Dedifferentiated amniotic fluid mesenchymal stem cell (primary cell): ENCODE measurements around the gene ATP9B.

Experiments
- DNase-seq: peaks from one replicate; pipeline ENCODE4 v3.0.0-alpha.2; 2016; ENCODE audit errors: extremely low spot score

The ATP9B gene

GRCh38 chr18:79380816-79381806, 311.9 kb downstream of the ATP9B start:
- no peak for DNase-seq

- no peak for DNase-seq
Measured at GRCh38 chr18:79381811-79382311, 312.7 kb downstream of the ATP9B start.

GRCh38 chr18:79382681-79383387, 313.6 kb downstream of the ATP9B start:
- no peak for DNase-seq

- DNase-seq, result no peak
Measured at GRCh38 chr18:79383388-79384056, 314.3 kb downstream of the ATP9B start.

GRCh38 chr18:79384151-79384807, 315.1 kb downstream of the ATP9B start:
- DNase-seq, result no peak

GRCh38 chr18:79384834-79385233, 315.6 kb downstream of the ATP9B start:
- no peak for DNase-seq

GRCh38 chr18:79385326-79385707, 316.1 kb downstream of the ATP9B start:
- DNase-seq, result no peak

GRCh38 chr18:79385708-79386341, 316.6 kb downstream of the ATP9B start:
- no peak for DNase-seq

GRCh38 chr18:79386547-79386946, 317.4 kb downstream of the ATP9B start:
- DNase-seq, result no peak

GRCh38 chr18:79387214-79387613, 318.0 kb downstream of the ATP9B start:
- DNase-seq, result no peak

GRCh38 chr18:79387615-79388014, 318.4 kb downstream of the ATP9B start:
- DNase-seq, result no peak

GRCh38 chr18:79388043-79388442, 318.8 kb downstream of the ATP9B start:
- DNase-seq, result no peak

GRCh38 chr18:79389689-79390088, 320.5 kb downstream of the ATP9B start:
- no peak for DNase-seq

- no peak for DNase-seq
Measured at GRCh38 chr18:79392226-79392625, 323.0 kb downstream of the ATP9B start.

GRCh38 chr18:79393181-79393634, 324.0 kb downstream of the ATP9B start:
- no peak for DNase-seq

- peak; percentile 84 for DNase-seq
Measured at GRCh38 chr18:79393635-79394533, 324.7 kb downstream of the ATP9B start.

GRCh38 chr18:79394534-79395307, 325.5 kb downstream of the ATP9B start:
- DNase-seq, result peak; percentile 42

GRCh38 chr18:79395308-79395640, 326.1 kb downstream of the ATP9B start:
- no peak for DNase-seq

GRCh38 chr18:79395761-79396404, 326.7 kb downstream of the ATP9B start, which contains the start of gene NFATC1:
Gene NFATC1, plus strand, starts transcription at chr18:79395930. Its CDS starts 295 bp downstream, at chr18:79396225.
- DNase-seq, result peak; percentile 55
